SJSA1 (cell line): ENCODE data around the gene RRBP1. TPM values are rescaled to one million over a fixed set of nuclear protein-coding genes. Genes with fewer than 3 reads are reported as not detected.

ENCODE experiments used
- DNase-seq, 2 experiments: peaks; one replicate each; pipeline ENCODE4 v3.0.0-alpha.2; 2015 to 2020; ENCODE audit warnings: low spot score in 2 of 2, low read depth in 1 of 2
- H3K27ac ChIP-seq: fragments of 250-450 bp; sonication (Bioruptor Pico); 2 replicates; pipeline ENCODE4 v1.5.1; 2020; ENCODE audit warnings: mild to moderate bottlenecking, moderate library complexity
- H3K27me3 ChIP-seq: fragments of 250-450 bp; sonication (Bioruptor Pico); replicated peaks from 2 replicates; pipeline ENCODE4 v1.5.1; 2020; ENCODE audit warnings: mild to moderate bottlenecking, moderate library complexity
- H3K36me3 ChIP-seq: fragments of 250-450 bp; sonication (Bioruptor Pico); 2 replicates; pipeline ENCODE4 v1.5.1; 2020; ENCODE audit warnings: mild to moderate bottlenecking
- H3K4me1 ChIP-seq: fragments of 250-450 bp; sonication (Bioruptor Pico); replicated peaks from 2 replicates; pipeline ENCODE4 v1.6.1; 2021; ENCODE audit warnings: mild to moderate bottlenecking
- H3K4me3 ChIP-seq: fragments of 250-450 bp; sonication (Bioruptor Pico); 2 replicates; pipeline ENCODE4 v1.5.1; 2020; ENCODE audit warnings: mild to moderate bottlenecking
- H3K9me3 ChIP-seq: fragments of 250-450 bp; sonication (Bioruptor Pico); replicated peaks from 2 replicates; pipeline ENCODE4 v1.5.1; 2020; ENCODE audit warnings: mild to moderate bottlenecking
- total RNA-seq: library from RNA; depleted of rRNA; stranded (reverse); fragments of >200 nt; shearing (Covaris generic); gene quantifications from 2 replicates; pipeline ENCODE4 v1.2.3, GENCODE V29; 2014

The RRBP1 gene
- total RNA-seq, 1 experiment from 2014 or later, result 272 TPM

GRCh38 chr20:17633221-17633849 is 48.7 kb downstream of the RRBP1 start:
- Histone ChIP-seq H3K36me3 (peaks cover 100% of the 10 kb centered on the region), H3K4me3 (no peak overlapping the region), H3K27ac (no peak overlapping the region), H3K9me3 (no peaks in the 10 kb centered on the region), H3K4me1 (no peaks in the 10 kb centered on the region), H3K27me3 (no peaks in the 10 kb centered on the region)
- no peak for DNase-seq

GRCh38 chr20:17631576-17632319 is 50.3 kb downstream of the RRBP1 start:
- Histone ChIP-seq H3K36me3 (peaks cover 100% of the 10 kb centered on the region), H3K9me3 (no peaks in the 10 kb centered on the region), H3K4me3 (no peak overlapping the region), H3K27ac (no peak overlapping the region), H3K27me3 (no peaks in the 10 kb centered on the region), H3K4me1 (no peaks in the 10 kb centered on the region)
- no peak for DNase-seq

- H3K4me3 ChIP-seq, result no peak overlapping the region
- H3K36me3 ChIP-seq, result peaks cover 100% of the 10 kb centered on the region
- no peak for DNase-seq
- H3K9me3 ChIP-seq, result no peaks in the 10 kb centered on the region
- no peaks in the 10 kb centered on the region for H3K27me3 ChIP-seq
- H3K4me1 ChIP-seq, result no peaks in the 10 kb centered on the region
- no peak overlapping the region for H3K27ac ChIP-seq
Observed at GRCh38 chr20:17630806-17631195, 51.2 kb downstream of the RRBP1 start.

GRCh38 chr20:17630151-17630805 is 51.8 kb downstream of the RRBP1 start:
- DNase-seq, result no peak
- H3K4me3 ChIP-seq, result no peak overlapping the region
- no peaks in the 10 kb centered on the region for H3K27me3 ChIP-seq
- H3K4me1 ChIP-seq, result no peaks in the 10 kb centered on the region
- H3K36me3 ChIP-seq, result peaks cover 100% of the 10 kb centered on the region
- H3K9me3 ChIP-seq, result no peaks in the 10 kb centered on the region
- no peak overlapping the region for H3K27ac ChIP-seq

- H3K27ac ChIP-seq, result no peak overlapping the region
- H3K9me3 ChIP-seq, result no peaks in the 10 kb centered on the region
- peaks cover 100% of the 10 kb centered on the region for H3K36me3 ChIP-seq
- no peaks in the 10 kb centered on the region for H3K27me3 ChIP-seq
- no peaks in the 10 kb centered on the region for H3K4me1 ChIP-seq
- no peak overlapping the region for H3K4me3 ChIP-seq
- DNase-seq, result no peak
Observed at GRCh38 chr20:17629678-17630089, 52.4 kb downstream of the RRBP1 start.

- peaks cover 100% of the 10 kb centered on the region for H3K36me3 ChIP-seq
- no peaks in the 10 kb centered on the region for H3K4me1 ChIP-seq
- H3K27ac ChIP-seq, result no peak overlapping the region
- no peak overlapping the region for H3K4me3 ChIP-seq
- no peaks in the 10 kb centered on the region for H3K9me3 ChIP-seq
- no peak for DNase-seq
- H3K27me3 ChIP-seq, result no peaks in the 10 kb centered on the region
Observed at GRCh38 chr20:17629025-17629424, 53.0 kb downstream of the RRBP1 start.

GRCh38 chr20:17628101-17628841 is 53.8 kb downstream of the RRBP1 start:
- Histone ChIP-seq H3K4me3 (no peak overlapping the region), H3K9me3 (no peaks in the 10 kb centered on the region), H3K4me1 (no peaks in the 10 kb centered on the region), H3K27ac (no peak overlapping the region), H3K27me3 (no peaks in the 10 kb centered on the region), H3K36me3 (peaks cover 98% of the 10 kb centered on the region)
- DNase-seq, result no peak

GRCh38 chr20:17627101-17627955 is 54.7 kb downstream of the RRBP1 start:
- Histone ChIP-seq H3K36me3 (peaks cover 98% of the 10 kb centered on the region), H3K27ac (no peak overlapping the region), H3K4me1 (no peaks in the 10 kb centered on the region), H3K27me3 (no peaks in the 10 kb centered on the region), H3K4me3 (no peak overlapping the region), H3K9me3 (no peaks in the 10 kb centered on the region)
- DNase-seq, result no peak

- Histone ChIP-seq H3K27ac (no peak overlapping the region), H3K4me3 (no peak overlapping the region), H3K27me3 (no peaks in the 10 kb centered on the region), H3K4me1 (no peaks in the 10 kb centered on the region), H3K36me3 (peaks cover 98% of the 10 kb centered on the region), H3K9me3 (no peaks in the 10 kb centered on the region)
- no peak for DNase-seq
Observed at GRCh38 chr20:17626217-17627007, 55.6 kb downstream of the RRBP1 start.

- Histone ChIP-seq H3K27me3 (no peaks in the 10 kb centered on the region), H3K4me3 (no peak overlapping the region), H3K9me3 (no peaks in the 10 kb centered on the region), H3K4me1 (no peaks in the 10 kb centered on the region), H3K36me3 (peaks cover 98% of the 10 kb centered on the region), H3K27ac (no peak overlapping the region)
- DNase-seq, result no peak
Observed at GRCh38 chr20:17625246-17626051, 56.6 kb downstream of the RRBP1 start.

- no peaks in the 10 kb centered on the region for H3K9me3 ChIP-seq
- H3K36me3 ChIP-seq, result peaks cover 98% of the 10 kb centered on the region
- DNase-seq, result no peak
- no peak overlapping the region for H3K27ac ChIP-seq
- no peaks in the 10 kb centered on the region for H3K27me3 ChIP-seq
- H3K4me1 ChIP-seq, result no peaks in the 10 kb centered on the region
- H3K4me3 ChIP-seq, result no peak overlapping the region
Observed at GRCh38 chr20:17624551-17625245, 57.3 kb downstream of the RRBP1 start.
